Keratinocyte (primary cell): ENCODE measurements around the gene CLDN5.

Experiments used
- EZH2 ChIP-seq: IDR thresholded peaks from one replicate; pipeline ENCODE4 v1.6.1; 2012; ENCODE audit warnings: inconsistent platforms, mild to moderate bottlenecking, low read length, moderate library complexity
- TF ChIP-seq, protein P1 (sequence below), 3 experiments: IDR thresholded peaks in 1 of 3; conservative IDR thresholded peaks in 1 of 3; optimal IDR thresholded peaks in 1 of 3; 2 replicates in 2 of 3; 3 replicates in 1 of 3; pipeline versions ENCODE3 to v1.5.1; 2011; ENCODE audit warnings: low read length in 3 of 3, mild to moderate bottlenecking in 3 of 3, moderate library complexity in 2 of 3, control low read depth in 1 of 3, inconsistent platforms in 1 of 3; ENCODE audit not compliant: insufficient read depth in 2 of 3; ENCODE audit errors: extremely low read depth in 1 of 3

DNA sequence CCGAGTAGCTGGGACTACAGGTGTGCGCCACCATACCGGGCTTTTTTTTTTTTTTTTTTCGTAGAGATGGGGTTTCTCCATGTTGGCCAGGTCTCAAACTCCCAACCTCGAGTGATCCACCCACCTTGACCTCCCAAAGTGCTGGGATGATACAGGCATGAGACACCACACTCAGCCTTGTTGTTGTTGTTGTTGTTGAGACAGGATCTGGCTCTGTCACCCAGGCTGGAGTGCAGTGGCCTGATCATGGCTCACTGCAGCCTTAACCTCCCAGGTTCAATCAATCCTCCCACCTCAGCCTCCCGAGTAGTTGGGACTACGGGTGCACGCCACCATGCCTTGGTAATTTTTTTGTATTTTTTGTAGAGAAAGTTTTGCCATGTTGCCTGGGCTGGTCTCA, 23.4 kb upstream of the CLDN5 start:
- no peak for TF ChIP-seq EZH2
- TF ChIP-seq, protein P1, sequence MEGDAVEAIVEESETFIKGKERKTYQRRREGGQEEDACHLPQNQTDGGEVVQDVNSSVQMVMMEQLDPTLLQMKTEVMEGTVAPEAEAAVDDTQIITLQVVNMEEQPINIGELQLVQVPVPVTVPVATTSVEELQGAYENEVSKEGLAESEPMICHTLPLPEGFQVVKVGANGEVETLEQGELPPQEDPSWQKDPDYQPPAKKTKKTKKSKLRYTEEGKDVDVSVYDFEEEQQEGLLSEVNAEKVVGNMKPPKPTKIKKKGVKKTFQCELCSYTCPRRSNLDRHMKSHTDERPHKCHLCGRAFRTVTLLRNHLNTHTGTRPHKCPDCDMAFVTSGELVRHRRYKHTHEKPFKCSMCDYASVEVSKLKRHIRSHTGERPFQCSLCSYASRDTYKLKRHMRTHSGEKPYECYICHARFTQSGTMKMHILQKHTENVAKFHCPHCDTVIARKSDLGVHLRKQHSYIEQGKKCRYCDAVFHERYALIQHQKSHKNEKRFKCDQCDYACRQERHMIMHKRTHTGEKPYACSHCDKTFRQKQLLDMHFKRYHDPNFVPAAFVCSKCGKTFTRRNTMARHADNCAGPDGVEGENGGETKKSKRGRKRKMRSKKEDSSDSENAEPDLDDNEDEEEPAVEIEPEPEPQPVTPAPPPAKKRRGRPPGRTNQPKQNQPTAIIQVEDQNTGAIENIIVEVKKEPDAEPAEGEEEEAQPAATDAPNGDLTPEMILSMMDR (optimal IDR thresholded peaks at IDR 0.05 in 1 of 3, IDR thresholded peaks at IDR 0.05 in 1 of 3, conservative IDR thresholded peaks at IDR 0.05 in 1 of 3; ENCODE audit: extremely low read depth in 1 of 3, insufficient read depth in 2 of 3, low read length in 3 of 3) = no peak
